ENCODE measurements around the gene DAB2IP. TPM values are rescaled to one million over a fixed set of nuclear protein-coding genes. Genes with fewer than 3 reads are reported as not detected.

DAB2IP gene
- total RNA-seq, 1 donor from 2014 or later: not detected

DNA sequence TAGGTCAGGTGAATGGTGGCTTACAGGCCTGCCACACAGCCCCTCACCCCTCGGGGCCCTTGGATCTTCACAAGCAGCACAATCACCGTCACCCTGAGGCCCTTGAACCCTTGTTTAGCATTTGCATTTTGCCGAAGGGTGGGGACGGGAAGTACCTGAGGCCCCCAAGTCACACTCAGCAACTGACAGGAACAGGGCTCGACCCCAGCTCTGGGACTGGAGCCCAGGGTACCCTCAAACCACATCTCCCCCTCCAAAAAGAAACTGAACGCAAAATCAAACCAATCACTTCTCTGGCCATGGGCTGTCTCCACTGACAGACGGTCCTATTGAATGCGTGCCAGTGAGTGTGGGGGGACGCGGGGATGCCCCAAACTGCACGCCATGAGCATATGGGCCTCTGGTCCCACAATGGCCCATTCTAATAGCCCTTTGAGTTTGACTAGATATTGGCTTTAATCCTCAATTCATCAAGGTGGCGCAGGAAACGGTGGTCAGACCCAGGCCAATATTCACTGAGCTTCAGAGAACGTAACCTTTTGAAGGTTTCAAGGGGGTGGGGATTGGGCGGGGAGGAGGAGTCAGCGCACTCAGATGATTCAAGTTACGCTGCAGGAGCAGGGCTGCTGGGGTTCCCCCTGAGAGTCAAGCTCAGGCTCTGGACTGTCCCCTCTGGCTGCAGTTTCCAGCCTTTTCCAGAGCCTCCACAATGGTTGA, 176.0 kb downstream of the DAB2IP start:
- intact Hi-C loops (cut with micrococcal nuclease): no loop called here

DNA sequence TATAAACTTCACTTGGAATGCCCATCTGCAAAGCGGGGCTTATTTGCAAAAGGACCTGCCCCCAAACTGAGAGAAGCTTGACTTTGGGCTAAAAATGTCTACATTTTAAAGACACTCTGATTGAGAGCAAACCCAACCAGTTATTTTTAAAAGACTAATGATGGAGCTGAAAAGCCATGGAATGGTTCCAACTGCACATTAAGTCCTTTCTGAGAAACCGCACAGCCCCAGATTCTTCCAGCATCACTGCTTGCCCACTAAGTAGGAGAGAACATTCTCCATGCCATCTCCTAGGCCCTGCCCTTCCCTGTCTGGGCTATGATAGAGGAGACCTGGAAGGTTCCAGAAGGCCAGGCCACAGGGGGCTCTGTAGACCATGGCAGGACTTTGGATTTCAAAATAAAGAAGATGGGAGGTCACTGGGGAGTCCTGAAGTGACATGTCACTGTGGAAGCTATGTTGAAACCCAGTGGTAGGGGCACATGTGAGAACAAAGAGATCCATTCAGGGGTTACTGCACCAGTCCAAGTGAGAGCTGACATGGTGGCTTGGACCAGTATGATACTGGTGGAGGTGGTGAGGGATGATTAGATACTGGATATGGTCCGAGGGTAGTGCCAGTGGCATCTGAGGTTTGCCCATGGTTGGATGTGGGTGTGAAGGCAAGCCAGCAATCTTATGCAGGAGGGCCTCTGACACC, 179.2 kb downstream of the DAB2IP start:
- intact Hi-C loops (cut with micrococcal nuclease): no loop called here

- intact Hi-C loops (cut with micrococcal nuclease): no loop called here
Measured at GRCh38 chr9:121831869-121832268, 180.4 kb downstream of the DAB2IP start.

DNA sequence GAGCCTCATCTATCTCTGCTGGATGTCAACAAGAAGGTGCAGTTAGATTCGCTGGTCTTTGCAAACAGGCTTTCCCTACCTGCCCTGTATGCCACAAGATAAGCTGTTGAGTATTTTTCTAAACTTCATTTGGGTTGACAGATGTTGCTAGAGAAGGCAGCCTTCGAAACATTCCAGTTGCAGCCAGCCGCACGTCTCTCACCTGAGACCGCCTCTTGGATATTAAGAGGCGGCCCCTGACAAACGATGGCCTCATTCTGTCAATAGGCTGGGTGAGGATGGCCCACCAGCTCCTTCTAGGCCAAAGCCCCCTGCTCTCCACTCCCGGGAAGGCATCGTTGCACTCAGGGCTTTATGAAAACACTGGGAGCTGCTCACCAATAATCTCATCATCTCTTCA, 181.6 kb downstream of the DAB2IP start:
- intact Hi-C loops (cut with micrococcal nuclease): no loop called here

Other genes with a start within 250 kb of the DAB2IP start
- gene GGTA1, start 151.8 kb upstream of the DAB2IP start, total RNA-seq: not detected in 2 replicates